Testis (tissue), 2 donors: ENCODE data around the gene KIAA1671.

Experiments used
- CTCF ChIP-seq, 3 experiments: fragments of 450-650 bp in 2 of 3; fragments of 200-600 bp in 1 of 3; sonication (generic) in 1 of 3; IDR thresholded peaks; one replicate each; pipeline ENCODE4 v1.5.1; 2016 to 2019; ENCODE audit warnings: antibody characterized with exemption in 3 of 3, mild to moderate bottlenecking in 2 of 3, moderate library complexity in 1 of 3
- POLR2A ChIP-seq: fragments of 450-650 bp; IDR thresholded peaks from one replicate; pipeline ENCODE4 v1.6.1; 2017; ENCODE audit warnings: antibody characterized with exemption, mild to moderate bottlenecking, moderate library complexity

DNA sequence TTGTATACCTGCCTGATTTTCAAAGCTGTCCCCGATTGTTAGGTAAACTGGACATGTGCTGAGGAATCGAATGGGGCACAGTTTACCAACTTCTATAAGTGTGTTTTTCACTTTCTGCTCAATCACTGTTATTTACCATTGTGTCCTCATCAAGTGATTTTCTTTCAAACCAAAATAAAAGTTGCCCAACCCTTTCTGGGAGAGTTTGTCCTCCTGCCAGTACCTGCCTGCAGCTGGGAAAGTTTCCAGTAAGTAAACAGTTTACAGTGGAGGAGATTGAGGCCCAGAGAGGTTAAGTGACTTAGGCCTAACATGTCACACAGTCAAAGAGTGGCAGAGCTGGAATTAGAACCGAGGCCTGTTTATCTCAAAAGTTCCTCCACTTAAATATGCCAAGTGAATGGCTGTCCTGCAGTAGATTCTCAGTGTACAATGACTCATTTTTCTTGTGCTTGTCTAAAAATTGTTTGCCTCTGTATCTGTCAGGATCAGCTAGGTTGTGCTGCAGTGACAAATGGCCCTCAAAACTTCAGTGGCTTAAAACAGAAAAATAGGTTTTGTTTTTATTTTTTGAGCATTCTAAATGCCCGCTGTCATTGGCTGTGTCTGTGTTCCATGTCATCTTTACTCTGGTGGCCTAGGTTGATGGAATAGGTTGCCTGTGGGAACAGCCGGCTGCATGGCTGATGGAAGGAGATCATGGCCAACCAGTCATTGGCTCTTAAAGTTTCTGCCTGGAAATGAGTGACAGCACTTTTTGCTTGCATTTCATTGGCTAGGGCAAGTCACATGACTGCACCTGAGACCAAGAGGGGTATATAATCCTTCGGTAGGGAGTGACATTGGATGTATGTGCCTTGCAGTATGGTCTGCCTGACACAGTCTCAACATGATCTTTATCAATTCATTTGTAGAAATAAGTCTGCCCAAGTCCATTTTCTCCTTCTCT, 185.3 kb downstream of the KIAA1671 start:
- TF ChIP-seq CTCF (IDR thresholded peaks at IDR 0.05): no peak
- no peak for TF ChIP-seq POLR2A
